Skeletal muscle satellite cell (primary cell): Measurements from ENCODE around the gene MICU1.
"Not testable (repeated sequence)": the region's sequence is repeated elsewhere in the genome, so short reads cannot be mapped to it uniquely, and the experiment has no call there.

Experiments used
- H3K27me3 ChIP-seq: 2 replicates; pipeline ENCODE4 v1.7.0; 2013; ENCODE audit warnings: low read length; ENCODE audit not compliant: control insufficient read depth, insufficient read depth
- H3K36me3 ChIP-seq: 2 replicates; pipeline ENCODE4 v1.7.0; 2013; ENCODE audit warnings: mild to moderate bottlenecking, control low read depth, low read length; ENCODE audit not compliant: insufficient read depth
- H3K4me1 ChIP-seq: 2 replicates; pipeline ENCODE4 v1.7.0; 2013; ENCODE audit warnings: low read length; ENCODE audit not compliant: control insufficient read depth, insufficient read depth
- H3K4me2 ChIP-seq: 2 replicates; pipeline ENCODE4 v1.7.0; 2013; ENCODE audit warnings: mild to moderate bottlenecking, low read length
- H3K4me3 ChIP-seq: 2 replicates; pipeline ENCODE4 v1.7.0; 2013; ENCODE audit warnings: low read length
- H3K9ac ChIP-seq: 2 replicates; pipeline ENCODE4 v1.7.0; 2013; ENCODE audit warnings: mild to moderate bottlenecking, low read depth, low read length, moderate library complexity
- H3K9me3 ChIP-seq: replicated peaks from 2 replicates; pipeline ENCODE4 v1.7.0; 2013; ENCODE audit warnings: mild to moderate bottlenecking, control low read depth, low read length

MICU1 gene

DNA sequence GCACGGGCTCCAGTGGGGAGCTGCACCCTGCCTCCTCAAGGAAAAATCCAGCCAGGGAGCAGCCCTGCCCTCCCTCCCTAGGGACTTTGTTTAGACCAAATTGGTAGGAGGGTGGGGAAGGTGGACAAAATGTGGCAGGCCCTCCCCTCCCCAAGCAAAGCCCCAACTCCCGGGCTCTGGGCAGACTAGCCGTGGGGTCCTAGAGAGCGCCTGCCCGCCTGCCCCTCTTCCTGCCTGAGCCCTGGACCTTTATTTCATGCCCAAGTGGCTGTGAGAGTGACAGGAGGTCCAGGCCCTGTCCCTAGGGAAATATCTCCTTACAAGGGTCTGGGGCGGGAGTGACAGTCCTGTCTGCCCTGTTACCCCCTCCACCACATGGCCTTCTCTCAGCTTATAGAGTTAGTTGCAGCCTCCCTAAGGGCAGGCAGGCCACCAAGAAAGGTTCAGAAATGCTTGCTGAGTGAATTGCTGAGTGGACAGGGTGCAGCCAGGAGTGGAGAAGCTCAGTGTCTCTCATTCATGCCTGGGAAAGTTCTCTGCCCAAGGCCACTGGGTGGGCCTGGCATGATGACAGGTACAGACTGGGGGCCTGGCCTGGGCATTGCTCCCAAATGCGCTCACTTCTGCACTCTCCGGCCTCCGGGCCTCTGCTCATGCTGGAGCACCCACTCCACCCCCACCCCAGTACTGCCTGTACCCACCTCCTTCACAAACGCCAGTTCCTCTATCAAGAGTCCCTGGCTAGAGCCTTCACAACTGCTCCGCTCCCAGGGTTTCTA, 296.4 kb downstream of the MICU1 start:
- peaks cover 6% of the 10 kb centered on the region for H3K36me3 ChIP-seq
- H3K4me2 ChIP-seq, result no peak overlapping the region
- H3K9ac ChIP-seq, result no peak overlapping the region
- H3K4me1 ChIP-seq, result peaks cover 72% of the 10 kb centered on the region
- no peak overlapping the region for H3K4me3 ChIP-seq
- no peaks in the 10 kb centered on the region for H3K9me3 ChIP-seq
- H3K27me3 ChIP-seq, result no peaks in the 10 kb centered on the region

DNA sequence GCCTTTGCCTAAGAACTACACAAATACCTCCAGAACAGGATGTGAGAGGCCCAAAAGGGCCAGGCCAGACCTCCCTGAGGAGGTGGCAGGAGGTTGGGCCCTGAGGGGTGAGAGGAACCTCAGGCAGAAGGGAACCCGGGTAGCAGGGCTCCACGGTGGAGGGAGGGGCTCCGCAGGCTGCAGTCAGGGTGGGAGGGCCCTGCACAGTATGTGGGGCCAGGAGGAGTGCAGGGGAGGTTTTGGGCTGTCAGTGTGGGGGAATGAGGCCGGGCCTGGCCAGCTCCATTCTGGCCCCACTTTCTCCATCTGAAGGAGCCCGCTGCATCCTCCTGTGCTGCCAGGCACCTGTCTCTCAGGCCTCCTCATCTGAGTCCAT, 297.1 kb downstream of the MICU1 start:
- no peak overlapping the region for H3K4me3 ChIP-seq
- H3K9ac ChIP-seq, result no peak overlapping the region
- H3K9me3 ChIP-seq, result no peaks in the 10 kb centered on the region
- H3K27me3 ChIP-seq, result no peaks in the 10 kb centered on the region
- no peak overlapping the region for H3K4me2 ChIP-seq
- H3K4me1 ChIP-seq, result peaks cover 69% of the 10 kb centered on the region
- H3K36me3 ChIP-seq, result peaks cover 6% of the 10 kb centered on the region

DNA sequence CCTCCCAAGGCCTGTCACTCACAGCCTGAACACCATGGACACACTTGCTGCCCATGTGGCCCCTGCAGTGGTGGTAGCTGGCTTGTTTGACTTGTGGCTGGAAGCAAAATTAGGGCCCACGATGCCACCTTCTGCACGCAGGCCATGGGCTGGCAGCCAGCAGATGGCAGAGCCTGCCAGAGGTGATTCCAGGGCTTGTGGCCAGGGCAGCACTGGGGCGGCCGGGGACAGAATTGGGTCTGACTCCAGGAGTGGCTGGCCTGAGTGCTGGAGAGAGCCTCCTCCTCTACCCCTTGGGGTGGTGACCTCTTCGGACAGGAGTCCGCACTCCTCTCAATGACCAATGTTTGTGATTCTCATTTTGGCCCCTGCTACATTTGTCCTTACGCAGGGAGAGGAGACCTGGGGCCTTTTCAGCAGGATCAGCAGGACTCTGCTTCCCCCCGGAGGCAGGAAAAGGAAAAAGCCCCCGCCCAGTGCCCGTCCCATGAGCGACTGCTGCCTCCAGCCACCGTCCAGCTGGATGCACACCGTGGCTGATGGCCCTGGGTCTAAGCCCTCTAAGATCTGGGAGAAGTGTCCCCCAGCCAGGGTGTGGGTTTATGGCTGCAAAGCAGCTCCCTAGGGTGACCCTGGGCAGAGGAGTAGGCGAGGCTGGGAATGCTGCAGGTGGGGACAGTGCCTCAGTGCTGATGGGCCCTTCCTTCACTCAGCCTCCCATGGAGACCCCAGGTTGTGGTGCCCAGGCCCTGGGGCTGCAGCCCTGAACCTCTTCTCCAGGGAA, 297.6 kb downstream of the MICU1 start:
- no peaks in the 10 kb centered on the region for H3K9me3 ChIP-seq
- H3K27me3 ChIP-seq, result no peaks in the 10 kb centered on the region
- H3K4me1 ChIP-seq, result peaks cover 64% of the 10 kb centered on the region
- H3K4me2 ChIP-seq, result peak overlapping the region; percentile 29
- H3K9ac ChIP-seq, result peak overlapping the region; percentile 30
- H3K4me3 ChIP-seq, result no peak overlapping the region
- H3K36me3 ChIP-seq, result peaks cover 2% of the 10 kb centered on the region

DNA sequence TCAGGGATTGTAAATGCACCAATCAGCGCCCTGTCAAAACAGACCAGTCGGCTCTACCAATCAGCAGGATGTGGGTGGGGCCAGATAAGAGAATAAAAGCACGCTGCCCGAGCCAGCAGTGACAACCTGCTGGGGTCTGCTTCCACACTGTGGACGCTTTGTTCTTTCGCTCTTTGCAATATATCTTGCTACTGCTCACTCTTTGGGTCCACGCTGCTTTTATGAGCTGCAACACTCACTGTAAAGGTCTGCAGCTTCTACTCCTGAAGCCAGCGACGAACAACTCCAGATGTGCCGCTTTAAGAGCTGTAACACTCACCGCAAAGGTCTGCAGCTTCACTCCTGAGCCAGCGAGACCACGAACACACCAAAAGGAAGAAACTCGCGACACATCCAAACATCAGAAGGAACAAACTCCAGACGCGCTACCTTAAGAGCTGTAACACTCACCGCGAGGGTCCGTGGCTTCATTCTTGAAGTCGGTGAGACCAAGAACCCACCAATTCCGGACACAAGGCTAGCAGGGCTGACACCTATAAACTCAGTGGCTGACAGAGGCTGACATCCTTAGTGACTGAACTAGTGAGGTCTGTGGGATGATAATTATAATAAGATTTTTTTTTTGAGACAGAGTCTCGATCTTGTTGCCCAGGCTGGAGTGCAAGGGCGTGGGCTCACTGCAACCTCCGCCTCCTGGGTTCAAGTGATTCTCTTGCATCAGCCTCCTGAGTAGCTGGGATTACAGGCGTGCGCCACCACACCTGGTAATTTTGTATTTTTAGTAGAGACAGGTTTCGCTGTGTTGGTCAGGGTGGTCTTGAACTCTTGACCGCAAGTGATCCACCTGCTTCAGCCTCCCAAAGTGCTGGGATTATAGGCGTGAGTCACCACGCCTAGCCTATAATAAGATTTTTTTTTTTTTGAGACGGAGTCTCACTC, 298.9 kb downstream of the MICU1 start:
- not testable (repeated sequence) for H3K4me3 ChIP-seq, H3K4me2 ChIP-seq, H3K9ac ChIP-seq, H3K9me3 ChIP-seq, H3K36me3 ChIP-seq, H3K27me3 ChIP-seq
- peaks cover 60% of the 10 kb centered on the region for H3K4me1 ChIP-seq

DNA sequence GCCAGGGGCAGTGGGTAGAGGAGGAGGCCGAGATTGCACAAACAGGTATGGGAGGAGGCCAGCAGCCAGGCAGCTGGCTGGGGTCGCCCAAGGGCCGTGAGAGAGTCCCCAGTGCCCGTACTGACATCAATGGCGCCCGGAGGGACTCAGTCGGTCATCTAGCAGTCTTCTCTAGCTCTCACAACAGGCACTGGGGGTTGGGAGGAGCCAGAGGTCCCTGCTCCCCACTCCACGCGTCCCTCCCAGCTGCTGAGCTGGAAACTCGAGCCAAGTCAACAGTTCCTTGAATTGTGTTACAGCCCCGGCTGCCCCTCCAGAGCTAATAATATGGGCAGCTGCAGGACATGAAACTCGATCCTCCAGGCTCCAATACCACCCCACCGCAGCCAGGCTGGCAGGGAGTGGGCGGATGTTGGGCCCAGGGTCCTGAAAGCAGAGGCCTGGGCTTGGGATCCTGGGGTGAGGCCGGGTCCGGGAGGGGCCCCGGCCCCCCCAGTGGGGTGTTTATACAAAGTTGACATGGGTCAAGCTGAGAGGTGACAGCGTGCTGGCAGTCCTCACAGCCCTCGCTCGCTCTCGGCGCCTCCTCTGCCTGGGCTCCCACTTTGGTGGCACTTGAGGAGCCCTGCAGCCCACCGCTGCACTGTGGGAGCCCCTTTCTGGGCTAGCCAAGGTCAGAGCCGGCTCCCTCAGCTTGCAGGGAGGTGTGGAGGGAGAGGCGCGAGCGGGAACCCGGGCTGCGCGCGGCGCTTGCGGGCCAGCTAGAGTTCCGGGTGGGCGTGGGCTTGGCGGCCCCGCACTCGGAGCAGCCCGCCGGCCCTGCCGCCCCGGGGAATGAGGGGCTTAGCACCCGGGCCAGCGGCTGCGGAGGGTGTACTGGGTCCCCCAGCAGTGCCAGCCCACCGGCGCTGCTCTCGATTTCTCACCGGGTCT, 300.4 kb downstream of the MICU1 start:
- not testable (repeated sequence) for H3K9me3 ChIP-seq, H3K36me3 ChIP-seq, H3K27me3 ChIP-seq
- H3K9ac ChIP-seq, result peak overlapping the region; percentile 57
- peaks cover 61% of the 10 kb centered on the region for H3K4me1 ChIP-seq
- H3K4me3 ChIP-seq, result peak overlapping the region; percentile 36
- peak overlapping the region; percentile 63 for H3K4me2 ChIP-seq

DNA sequence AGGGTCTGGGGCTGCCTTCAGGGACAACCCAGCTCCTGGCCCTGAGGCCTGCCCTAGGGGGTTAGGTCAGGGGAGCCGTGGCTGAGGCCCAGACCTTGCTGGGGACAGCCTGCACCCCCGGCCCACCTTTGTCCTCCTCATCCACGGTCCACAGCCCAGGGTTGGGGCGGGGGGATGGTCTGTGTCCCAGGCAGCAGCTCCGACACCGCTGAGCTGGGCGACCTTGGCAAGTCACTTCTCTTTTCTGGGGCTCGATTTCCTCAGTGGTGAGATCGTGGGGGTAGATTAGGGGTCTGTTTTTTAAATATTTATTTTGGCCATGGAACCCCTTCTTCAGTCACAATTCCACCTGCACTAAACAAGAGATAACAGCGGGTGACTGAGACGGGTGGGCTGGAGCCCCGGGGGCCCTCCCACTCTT, 302.1 kb downstream of the MICU1 start:
- no peaks in the 10 kb centered on the region for H3K36me3 ChIP-seq

DNA sequence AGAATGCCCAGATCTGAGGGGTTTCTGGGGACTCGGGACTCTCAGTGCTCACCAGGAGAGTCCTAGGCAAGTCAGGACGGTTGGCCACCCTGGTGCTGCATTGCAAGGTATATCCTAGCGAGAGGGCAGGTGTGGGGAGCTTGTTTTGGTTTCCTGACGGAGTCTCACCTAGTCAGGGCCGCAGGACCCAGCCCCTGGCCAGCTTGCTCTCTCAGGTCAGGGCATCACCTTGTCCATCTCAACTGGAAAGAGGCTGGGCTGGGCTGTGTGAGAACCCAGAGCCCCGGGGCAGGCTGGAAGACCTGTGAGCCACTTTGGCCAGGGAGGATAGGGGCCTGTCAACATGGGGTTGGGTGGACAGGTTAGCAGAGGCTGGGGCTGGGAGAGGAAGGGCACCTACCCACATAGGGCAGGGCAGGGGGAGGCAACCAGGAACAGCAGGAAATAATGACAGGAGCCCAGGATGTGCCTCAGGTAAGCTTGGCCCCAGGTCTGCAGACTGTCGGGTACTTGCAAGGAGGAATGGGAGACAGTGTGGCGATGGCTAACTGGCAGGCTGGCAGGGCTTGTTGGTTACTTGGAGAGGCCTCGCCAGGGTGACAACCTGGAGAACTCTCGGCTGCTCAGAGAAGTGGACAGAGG, 302.6 kb downstream of the MICU1 start:
- H3K4me2 ChIP-seq, result no peak overlapping the region
- no peaks in the 10 kb centered on the region for H3K9me3 ChIP-seq
- H3K36me3 ChIP-seq, result no peaks in the 10 kb centered on the region
- H3K27me3 ChIP-seq, result no peaks in the 10 kb centered on the region
- no peak overlapping the region for H3K9ac ChIP-seq
- peaks cover 65% of the 10 kb centered on the region for H3K4me1 ChIP-seq
- no peak overlapping the region for H3K4me3 ChIP-seq

More for the DNA sequence above, 302.1 kb downstream of the MICU1 start:
- H3K27me3 ChIP-seq, result no peaks in the 10 kb centered on the region
- H3K4me1 ChIP-seq, result peaks cover 67% of the 10 kb centered on the region
- H3K9me3 ChIP-seq, result no peaks in the 10 kb centered on the region
- H3K9ac ChIP-seq, result no peak overlapping the region
- H3K4me2 ChIP-seq, result no peak overlapping the region
- no peak overlapping the region for H3K4me3 ChIP-seq

DNA sequence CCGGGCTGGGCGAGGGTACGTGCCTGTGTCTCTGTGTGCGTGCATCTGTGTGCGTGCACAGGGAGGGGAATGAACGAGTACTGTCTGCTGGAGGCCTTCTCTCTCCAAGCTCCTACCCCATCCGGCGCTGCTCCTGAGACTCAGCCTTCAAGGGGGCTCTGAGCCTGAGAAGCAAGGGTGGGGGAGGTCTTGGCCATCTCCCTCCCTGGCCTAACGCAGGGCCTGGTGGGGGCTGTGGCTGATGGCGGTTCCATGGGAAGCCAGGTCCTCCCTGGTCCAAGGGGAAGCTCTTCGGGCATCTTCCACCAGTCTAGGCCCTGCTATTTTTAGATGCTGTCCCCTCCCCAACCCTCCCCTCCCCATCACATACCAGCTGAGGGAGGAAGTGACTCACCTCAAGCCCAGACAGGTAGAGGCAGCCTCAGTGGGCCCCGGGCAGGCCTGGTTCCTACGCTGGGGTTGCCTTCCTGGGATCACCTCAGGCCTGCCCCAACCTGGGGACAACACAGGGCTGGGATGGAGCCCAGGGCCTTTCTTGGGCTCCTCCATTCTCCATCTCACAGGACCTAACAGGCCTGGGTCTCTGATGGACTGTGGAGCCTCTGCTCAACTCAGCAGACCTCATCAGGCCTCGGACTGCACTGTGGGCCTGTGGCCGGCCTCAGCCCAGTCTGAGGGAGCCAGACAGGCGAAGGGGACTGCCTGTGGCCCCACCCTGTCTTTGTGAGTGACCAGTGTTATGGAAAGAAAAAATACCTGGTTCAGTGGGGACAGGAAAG, 303.4 kb downstream of the MICU1 start:
- Histone ChIP-seq H3K4me1 (peaks cover 59% of the 10 kb centered on the region), H3K36me3 (no peaks in the 10 kb centered on the region), H3K27me3 (no peaks in the 10 kb centered on the region), H3K4me2 (no peak overlapping the region), H3K4me3 (no peak overlapping the region), H3K9me3 (no peaks in the 10 kb centered on the region), H3K9ac (no peak overlapping the region)

DNA sequence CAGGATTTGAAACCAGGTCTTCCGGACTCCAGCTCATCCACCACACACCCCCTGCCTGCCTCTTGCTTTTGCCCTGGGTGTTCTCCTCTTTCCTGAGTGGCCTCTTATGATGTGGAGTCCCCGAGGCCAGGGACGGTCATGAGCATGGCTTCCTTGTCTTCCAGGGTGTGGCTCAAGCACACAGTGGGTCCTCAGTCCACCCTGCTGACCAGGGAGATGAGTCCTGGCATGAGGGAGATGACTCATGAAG, 303.9 kb downstream of the MICU1 start:
- no peaks in the 10 kb centered on the region for H3K9me3 ChIP-seq
- no peak overlapping the region for H3K4me3 ChIP-seq
- no peak overlapping the region for H3K4me2 ChIP-seq
- no peaks in the 10 kb centered on the region for H3K36me3 ChIP-seq
- peaks cover 59% of the 10 kb centered on the region for H3K4me1 ChIP-seq
- H3K9ac ChIP-seq, result no peak overlapping the region
- H3K27me3 ChIP-seq, result no peaks in the 10 kb centered on the region
